ENCODE data around the gene CCDC38.

CCDC38 gene

GRCh38 chr12:95830335-95831089 lies 111.9 kb downstream of the CCDC38 start:
- H3K9me3 Mint-ChIP-seq = no peaks in the 10 kb centered on the region
- DNase-seq = no peak
- H3K4me3 Mint-ChIP-seq = no peak overlapping the region
- no peaks in the 10 kb centered on the region for H3K4me1 Mint-ChIP-seq (ENCODE audit: low read depth in 2 of 2)
- no peak overlapping the region for H3K27ac Mint-ChIP-seq
- no peak for ATAC-seq (replicated peaks)
- H3K27me3 Mint-ChIP-seq = peaks cover 25 to 30% of the 10 kb centered on the region in 2 donors
- H3K36me3 Mint-ChIP-seq (ENCODE audit: insufficient read depth) = no peaks in the 10 kb centered on the region

GRCh38 chr12:95829395-95829794 lies 113.0 kb downstream of the CCDC38 start:
- Mint-ChIP-seq H3K27me3 (peaks cover 25 to 30% of the 10 kb centered on the region in 2 donors), H3K4me1 (ENCODE audit: low read depth in 2 of 2) (no peaks in the 10 kb centered on the region), H3K9me3 (no peaks in the 10 kb centered on the region), H3K4me3 (no peak overlapping the region), H3K27ac (no peak overlapping the region), H3K36me3 (ENCODE audit: insufficient read depth) (no peaks in the 10 kb centered on the region)
- ATAC-seq (replicated peaks) (no peak), DNase-seq (no peak)

GRCh38 chr12:95820096-95820703 lies 122.2 kb downstream of the CCDC38 start:
- Mint-ChIP-seq H3K27ac (no peak overlapping the region), H3K4me3 (no peak overlapping the region), H3K27me3 (peaks cover 24 to 27% of the 10 kb centered on the region in 2 donors), H3K9me3 (no peaks in the 10 kb centered on the region), H3K4me1 (ENCODE audit: low read depth in 2 of 2) (no peaks in the 10 kb centered on the region), H3K36me3 (ENCODE audit: insufficient read depth) (no peaks in the 10 kb centered on the region)
- DNase-seq (no peak), ATAC-seq (replicated peaks) (no peak)
